T47D (cell line): Measurements from ENCODE around the gene PTK6.

Experiments used
- DNase-seq, 2 experiments: peaks; one replicate each; pipeline versions ENCODE4 v3.0.0 to v3.0.0-alpha.2; 2011 to 2012; ENCODE audit warnings: low read depth in 1 of 2, low spot score in 1 of 2
- JUND ChIP-seq: IDR thresholded peaks from 2 replicates; pipeline ENCODE4 v1.6.1; 2012; ENCODE audit warnings: low read depth
- in situ Hi-C: cut with HindIII; loops from 2 replicates; pipeline ENCODE4 v1.10.0; 2016; ENCODE audit warnings: low sequenced_read_pairs, low pct_unique_long_range_greater_than_20kb

Gene PTK6

GRCh38 chr20:63558804-63559484, 21.8 kb upstream of the PTK6 start:
- in situ Hi-C loops = no loop called here
- no peak for TF ChIP-seq JUND
- no peak for DNase-seq

- no peak for TF ChIP-seq JUND
- in situ Hi-C loops = no loop called here
- no peak for DNase-seq
These were observed 20.3 kb upstream of the PTK6 start for GRCh38 chr20:63557481-63557891.

GRCh38 chr20:63556873-63557478, 19.8 kb upstream of the PTK6 start:
- in situ Hi-C loops = no loop called here
- no peak for TF ChIP-seq JUND

GRCh38 chr20:63555661-63556381, 18.6 kb upstream of the PTK6 start:
- TF ChIP-seq JUND = no peak
- in situ Hi-C loops = no loop called here
- DNase-seq = no peak

More at GRCh38 chr20:63556873-63557478, 19.8 kb upstream of the PTK6 start:
- no peak for DNase-seq

- TF ChIP-seq JUND = no peak
- in situ Hi-C loops = no loop called here
- DNase-seq = no peak
These were observed 17.4 kb upstream of the PTK6 start for GRCh38 chr20:63554361-63555278.

GRCh38 chr20:63553933-63554290, 16.7 kb upstream of the PTK6 start, which contains the start of gene FNDC11:
FNDC11 (plus strand) TSS chr20:63554159; CDS start chr20:63555664, 1,505 bp downstream.
- no peak for TF ChIP-seq JUND
- in situ Hi-C loops = no loop called here
- no peak for DNase-seq

- in situ Hi-C loops = no loop called here
- no peak for TF ChIP-seq JUND
- peak; percentile 75 to 97 for DNase-seq
These were observed 16.2 kb upstream of the PTK6 start for GRCh38 chr20:63553251-63553932.

GRCh38 chr20:63552481-63553249, 15.5 kb upstream of the PTK6 start:
- no peak for DNase-seq
- no peak for TF ChIP-seq JUND
- in situ Hi-C loops = no loop called here

- TF ChIP-seq JUND = no peak
- in situ Hi-C loops = no loop called here
- no peak for DNase-seq
These were observed 13.9 kb upstream of the PTK6 start for GRCh38 chr20:63551068-63551467.

- DNase-seq = no peak
- in situ Hi-C loops = no loop called here
- TF ChIP-seq JUND = no peak
These were observed 12.6 kb upstream of the PTK6 start for GRCh38 chr20:63549679-63550282.

- in situ Hi-C loops = no loop called here
- DNase-seq = no peak
- TF ChIP-seq JUND = no peak
These were observed 11.8 kb upstream of the PTK6 start for GRCh38 chr20:63549019-63549418.
